Activated naive CD8-positive, alpha-beta T cell (primary cell): Measurements from ENCODE around the gene FKBP7.

Source experiments
- H3K27ac Mint-ChIP-seq: one replicate; pipeline ENCODE4 v1.8.0; 2021; ENCODE audit warnings: mixed read lengths
- H3K27me3 Mint-ChIP-seq: one replicate; pipeline ENCODE4 v1.8.0; 2021; ENCODE audit warnings: mixed read lengths
- H3K36me3 Mint-ChIP-seq: one replicate; pipeline ENCODE4 v1.8.0; 2021; ENCODE audit warnings: mixed read lengths
- H3K4me1 Mint-ChIP-seq: one replicate; pipeline ENCODE4 v1.8.0; 2021; ENCODE audit warnings: low read depth, mixed read lengths
- H3K4me3 Mint-ChIP-seq: one replicate; pipeline ENCODE4 v1.8.0; 2021; ENCODE audit warnings: mild to moderate bottlenecking, mixed read lengths
- H3K9me3 Mint-ChIP-seq: one replicate; pipeline ENCODE4 v1.8.0; 2021; ENCODE audit warnings: low read depth, mixed read lengths

Gene FKBP7

GRCh38 chr2:178506524-178506923 is 28.1 kb upstream of the FKBP7 start:
- H3K27ac Mint-ChIP-seq, result no peak overlapping the region
- H3K9me3 Mint-ChIP-seq, result no peaks in the 10 kb centered on the region
- no peaks in the 10 kb centered on the region for H3K27me3 Mint-ChIP-seq
- no peaks in the 10 kb centered on the region for H3K4me1 Mint-ChIP-seq
- H3K4me3 Mint-ChIP-seq, result no peak overlapping the region
- H3K36me3 Mint-ChIP-seq, result peaks cover 8% of the 10 kb centered on the region

- H3K4me1 Mint-ChIP-seq, result no peaks in the 10 kb centered on the region
- H3K4me3 Mint-ChIP-seq, result no peak overlapping the region
- H3K27me3 Mint-ChIP-seq, result no peaks in the 10 kb centered on the region
- H3K36me3 Mint-ChIP-seq, result peaks cover 8% of the 10 kb centered on the region
- H3K27ac Mint-ChIP-seq, result no peak overlapping the region
- no peaks in the 10 kb centered on the region for H3K9me3 Mint-ChIP-seq
Observed at GRCh38 chr2:178506101-178506500, 27.7 kb upstream of the FKBP7 start.

- Mint-ChIP-seq H3K27me3 (no peaks in the 10 kb centered on the region), H3K4me3 (no peak overlapping the region), H3K4me1 (no peaks in the 10 kb centered on the region), H3K9me3 (no peaks in the 10 kb centered on the region), H3K36me3 (peaks cover 13% of the 10 kb centered on the region), H3K27ac (no peak overlapping the region)
Observed at GRCh38 chr2:178502751-178503150, 24.4 kb upstream of the FKBP7 start.

GRCh38 chr2:178499640-178500039 is 21.2 kb upstream of the FKBP7 start:
- Mint-ChIP-seq H3K4me1 (no peaks in the 10 kb centered on the region), H3K27ac (no peak overlapping the region), H3K9me3 (no peaks in the 10 kb centered on the region), H3K36me3 (peaks cover 18% of the 10 kb centered on the region), H3K27me3 (no peaks in the 10 kb centered on the region), H3K4me3 (no peak overlapping the region)

- Mint-ChIP-seq H3K9me3 (no peaks in the 10 kb centered on the region), H3K4me3 (no peak overlapping the region), H3K4me1 (no peaks in the 10 kb centered on the region), H3K27ac (no peak overlapping the region), H3K27me3 (no peaks in the 10 kb centered on the region), H3K36me3 (peaks cover 17% of the 10 kb centered on the region)
Observed at GRCh38 chr2:178498137-178498536, 19.7 kb upstream of the FKBP7 start.

- Mint-ChIP-seq H3K27me3 (no peaks in the 10 kb centered on the region), H3K4me1 (no peaks in the 10 kb centered on the region), H3K9me3 (no peaks in the 10 kb centered on the region), H3K27ac (no peak overlapping the region), H3K4me3 (no peak overlapping the region), H3K36me3 (peaks cover 12% of the 10 kb centered on the region)
Observed at GRCh38 chr2:178496049-178496448, 17.6 kb upstream of the FKBP7 start.

- Mint-ChIP-seq H3K27ac (no peak overlapping the region), H3K27me3 (no peaks in the 10 kb centered on the region), H3K9me3 (no peaks in the 10 kb centered on the region), H3K4me3 (no peak overlapping the region), H3K4me1 (peaks cover 13% of the 10 kb centered on the region), H3K36me3 (peaks cover 23% of the 10 kb centered on the region)
Observed at GRCh38 chr2:178491612-178492011, 13.2 kb upstream of the FKBP7 start.

GRCh38 chr2:178485356-178485755 is 7.0 kb upstream of the FKBP7 start:
- H3K4me1 Mint-ChIP-seq, result peaks cover 53% of the 10 kb centered on the region
- no peak overlapping the region for H3K27ac Mint-ChIP-seq
- H3K27me3 Mint-ChIP-seq, result no peaks in the 10 kb centered on the region
- H3K9me3 Mint-ChIP-seq, result no peaks in the 10 kb centered on the region
- H3K4me3 Mint-ChIP-seq, result no peak overlapping the region
- peaks cover 19% of the 10 kb centered on the region for H3K36me3 Mint-ChIP-seq

GRCh38 chr2:178484245-178485041 is 6.0 kb upstream of the FKBP7 start:
- no peaks in the 10 kb centered on the region for H3K9me3 Mint-ChIP-seq
- no peak overlapping the region for H3K27ac Mint-ChIP-seq
- peaks cover 15% of the 10 kb centered on the region for H3K36me3 Mint-ChIP-seq
- H3K4me3 Mint-ChIP-seq, result no peak overlapping the region
- H3K4me1 Mint-ChIP-seq, result peaks cover 57% of the 10 kb centered on the region
- H3K27me3 Mint-ChIP-seq, result no peaks in the 10 kb centered on the region

GRCh38 chr2:178482437-178482836 is 4.0 kb upstream of the FKBP7 start:
- Mint-ChIP-seq H3K9me3 (no peaks in the 10 kb centered on the region), H3K27ac (no peak overlapping the region), H3K27me3 (no peaks in the 10 kb centered on the region), H3K4me1 (peaks cover 61% of the 10 kb centered on the region), H3K36me3 (peaks cover 9% of the 10 kb centered on the region), H3K4me3 (peak overlapping the region; percentile 96)

- Mint-ChIP-seq H3K4me1 (peaks cover 64% of the 10 kb centered on the region), H3K4me3 (peak within 1 kb of the TSS; percentile 98), H3K27me3 (no peaks in the 10 kb centered on the region), H3K27ac (peak within 1 kb of the TSS; percentile 96), H3K36me3 (peaks cover 2% of the 10 kb centered on the region), H3K9me3 (no peaks in the 10 kb centered on the region)
Observed at GRCh38 chr2:178480227-178481181, 2.1 kb upstream of the FKBP7 start, which contains the start of gene PLEKHA3. Gene PLEKHA3 (plus strand): TSS chr2:178480457. CDS start chr2:178480870, 413 bp downstream.

GRCh38 chr2:178479758-178480226 is 1.4 kb upstream of the FKBP7 start:
- Mint-ChIP-seq H3K4me3 (peak overlapping the region; percentile 98), H3K9me3 (no peaks in the 10 kb centered on the region), H3K36me3 (no peaks in the 10 kb centered on the region), H3K27me3 (no peaks in the 10 kb centered on the region), H3K27ac (peak overlapping the region; percentile 96), H3K4me1 (peaks cover 61% of the 10 kb centered on the region)

- Mint-ChIP-seq H3K36me3 (no peaks in the 10 kb centered on the region), H3K4me1 (peaks cover 56% of the 10 kb centered on the region), H3K9me3 (no peaks in the 10 kb centered on the region), H3K27ac (peak overlapping the region; percentile 96), H3K27me3 (no peaks in the 10 kb centered on the region), H3K4me3 (peak overlapping the region; percentile 98)
Observed at GRCh38 chr2:178479275-178479616, 846 bp upstream of the FKBP7 start.

GRCh38 chr2:178478130-178478438 is 316 bp downstream of the FKBP7 start:
- no peaks in the 10 kb centered on the region for H3K36me3 Mint-ChIP-seq
- H3K27ac Mint-ChIP-seq, result peak overlapping the region; percentile 96
- H3K27me3 Mint-ChIP-seq, result no peaks in the 10 kb centered on the region
- no peaks in the 10 kb centered on the region for H3K9me3 Mint-ChIP-seq
- H3K4me1 Mint-ChIP-seq, result peaks cover 49% of the 10 kb centered on the region
- H3K4me3 Mint-ChIP-seq, result peak overlapping the region; percentile 98

GRCh38 chr2:178477443-178478129 is 814 bp downstream of the FKBP7 start:
- H3K4me3 Mint-ChIP-seq, result peak overlapping the region; percentile 98
- no peaks in the 10 kb centered on the region for H3K27me3 Mint-ChIP-seq
- peaks cover 45% of the 10 kb centered on the region for H3K4me1 Mint-ChIP-seq
- H3K36me3 Mint-ChIP-seq, result no peaks in the 10 kb centered on the region
- peak overlapping the region; percentile 96 for H3K27ac Mint-ChIP-seq
- H3K9me3 Mint-ChIP-seq, result no peaks in the 10 kb centered on the region
